Spleen (tissue), 7 donors: ENCODE data around the gene TTC12.

Experiments
- POLR2A ChIP-seq, 3 donors: fragments of 450-650 bp; IDR thresholded peaks; one replicate each; pipeline ENCODE4 v1.5.1; 2017; ENCODE audit warnings: antibody characterized with exemption in 3 of 3, mild to moderate bottlenecking in 1 of 3
- TF ChIP-seq, protein P1 (sequence below), 11 experiments: fragments of 200-600 bp in 7 of 11; fragments of 450-650 bp in 4 of 11; sonication (generic) in 4 of 11; IDR thresholded peaks in 8 of 11; conservative IDR thresholded peaks in 3 of 11; 1 replicate in 7 of 11; 2 replicates in 4 of 11; pipeline versions ENCODE4 v1.4.0 to v1.8.0; 2016 to 2021; ENCODE audit warnings: antibody characterized with exemption in 11 of 11, inconsistent platforms in 4 of 11, mild to moderate bottlenecking in 1 of 11
- donor health status: DM: no; HTN: no; CAD: no; lungs with moderate emphysema.
- donor health status: DM: no; HTN: no; CAD: no.
- donor health status: DM: no; HTN: no; CAD: no.

DNA sequence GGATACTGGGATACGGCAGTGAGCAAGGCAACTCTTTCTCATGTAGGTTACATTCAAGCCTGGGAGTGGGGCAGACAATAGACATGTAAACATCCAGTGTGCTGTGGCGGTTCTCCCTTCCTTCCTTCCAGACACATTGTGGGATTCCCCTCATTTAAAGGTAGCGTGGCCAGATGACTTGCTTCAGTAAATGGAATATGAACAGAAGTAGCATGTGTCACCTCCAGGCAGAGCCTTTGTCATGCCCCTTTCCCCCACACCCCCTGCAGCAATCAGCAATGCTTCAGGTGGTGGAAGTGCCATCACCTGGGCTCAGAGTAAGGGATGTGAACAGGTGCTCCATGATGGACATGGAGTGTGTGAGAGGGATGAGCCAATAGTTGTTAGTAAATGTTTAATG, 34.8 kb upstream of the TTC12 start:
- TF ChIP-seq, protein P1, sequence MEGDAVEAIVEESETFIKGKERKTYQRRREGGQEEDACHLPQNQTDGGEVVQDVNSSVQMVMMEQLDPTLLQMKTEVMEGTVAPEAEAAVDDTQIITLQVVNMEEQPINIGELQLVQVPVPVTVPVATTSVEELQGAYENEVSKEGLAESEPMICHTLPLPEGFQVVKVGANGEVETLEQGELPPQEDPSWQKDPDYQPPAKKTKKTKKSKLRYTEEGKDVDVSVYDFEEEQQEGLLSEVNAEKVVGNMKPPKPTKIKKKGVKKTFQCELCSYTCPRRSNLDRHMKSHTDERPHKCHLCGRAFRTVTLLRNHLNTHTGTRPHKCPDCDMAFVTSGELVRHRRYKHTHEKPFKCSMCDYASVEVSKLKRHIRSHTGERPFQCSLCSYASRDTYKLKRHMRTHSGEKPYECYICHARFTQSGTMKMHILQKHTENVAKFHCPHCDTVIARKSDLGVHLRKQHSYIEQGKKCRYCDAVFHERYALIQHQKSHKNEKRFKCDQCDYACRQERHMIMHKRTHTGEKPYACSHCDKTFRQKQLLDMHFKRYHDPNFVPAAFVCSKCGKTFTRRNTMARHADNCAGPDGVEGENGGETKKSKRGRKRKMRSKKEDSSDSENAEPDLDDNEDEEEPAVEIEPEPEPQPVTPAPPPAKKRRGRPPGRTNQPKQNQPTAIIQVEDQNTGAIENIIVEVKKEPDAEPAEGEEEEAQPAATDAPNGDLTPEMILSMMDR (IDR thresholded peaks at IDR 0.05 in 8 of 11, conservative IDR thresholded peaks at IDR 0.05 in 3 of 11), result no peak
- no peak for TF ChIP-seq POLR2A (IDR thresholded peaks at IDR 0.05)
